Transverse colon (tissue), 4 donors: ENCODE measurements around the gene ASCL1. TPM values are rescaled to one million over a fixed set of nuclear protein-coding genes. Genes with fewer than 3 reads are reported as not detected.

Experiments
- DNase-seq: peaks from one replicate; pipeline ENCODE4 v3.0.0-alpha.2; 2019
- H3K27ac ChIP-seq, 4 donors: fragments of 200-600 bp; sonication (generic); 2 replicates each; pipeline ENCODE4 v1.5.1; 2016 to 2018; ENCODE audit warnings: inconsistent platforms in 4 of 4
- H3K27me3 ChIP-seq: fragments of 200-600 bp; sonication (generic); 2 replicates; pipeline ENCODE4 v1.5.1; 2017; ENCODE audit warnings: inconsistent platforms
- H3K36me3 ChIP-seq, 4 donors: fragments of 200-600 bp; sonication (generic); 2 replicates each; pipeline ENCODE4 v1.5.1; 2017 to 2019; ENCODE audit warnings: inconsistent platforms in 4 of 4
- H3K4me1 ChIP-seq, 4 donors: fragments of 200-600 bp; sonication (generic); 2 replicates each; pipeline ENCODE4 v1.5.1; 2017 to 2020; ENCODE audit warnings: inconsistent platforms in 4 of 4
- H3K4me3 ChIP-seq, 4 donors: fragments of 200-600 bp; sonication (generic); 1 replicate in 1 of 4; 2 replicates in 3 of 4; pipeline versions ENCODE4 v1.5.1 to v1.6.1; 2017 to 2019; ENCODE audit warnings: inconsistent platforms in 4 of 4
- H3K9me3 ChIP-seq, 2 donors: fragments of 200-600 bp; sonication (generic); 2 replicates each; pipeline ENCODE4 v1.5.1; 2017 to 2019; ENCODE audit warnings: inconsistent platforms in 2 of 2
- EP300 ChIP-seq: sonication (generic); formaldehyde crosslinking; IDR thresholded peaks from one replicate; pipeline ENCODE4 v1.6.1; 2017; ENCODE audit warnings: antibody characterized with exemption, low read depth
- POLR2A ChIP-seq: fragments of 450-650 bp; IDR thresholded peaks from one replicate; pipeline ENCODE4 v1.6.1; 2016; ENCODE audit warnings: antibody characterized with exemption, mild to moderate bottlenecking, moderate library complexity
- POLR2AphosphoS5 ChIP-seq, 3 donors: sonication (generic); formaldehyde crosslinking; IDR thresholded peaks; one replicate each; pipeline ENCODE4 v1.6.1; 2016; ENCODE audit warnings: antibody characterized with exemption in 3 of 3
- WGBS, 2 donors: methylation state at CpG; one replicate each; pipeline ENCODE4 v1.1.5; 2018; ENCODE audit warnings: low coverage in 1 of 2; 5-methylcytosine and 5-hydroxymethylcytosine counted together
- in situ Hi-C, 4 donors: fragments of 200-750 bp; cut with MboI; loops; one replicate each; pipeline versions ENCODE4 v1.15.0 to v1.15.1; 2017; ENCODE audit warnings: low sequenced_read_pairs in 3 of 4, low pct_ligation_motif_present in 1 of 4, low pct_unique_long_range_greater_than_20kb in 1 of 4
- intact Hi-C: fragments of 100-400 bp; cut with DNase I; formaldehyde crosslinking; loops from one replicate; pipeline ENCODE4 v1.15.1; 2023; ENCODE audit warnings: low total_unique reads
- total RNA-seq, 4 donors: library from RNA; depleted of rRNA; stranded (reverse); fragments of >200 nt; gene quantifications; one replicate each; pipeline ENCODE4 v1.1.0, GENCODE V29; 2016
- TF ChIP-seq, protein P1 (sequence below), 5 experiments: fragments of 200-600 bp in 3 of 5; fragments of 450-650 bp in 2 of 5; sonication (generic) in 3 of 5; IDR thresholded peaks; 1 replicate in 2 of 5; 2 replicates in 3 of 5; pipeline ENCODE4 v1.5.1; 2016 to 2017; ENCODE audit warnings: antibody characterized with exemption in 5 of 5, inconsistent platforms in 3 of 5, mild to moderate bottlenecking in 2 of 5, moderate library complexity in 1 of 5

The ASCL1 gene
- total RNA-seq, 4 donors from 2014 or later = not detected

DNA sequence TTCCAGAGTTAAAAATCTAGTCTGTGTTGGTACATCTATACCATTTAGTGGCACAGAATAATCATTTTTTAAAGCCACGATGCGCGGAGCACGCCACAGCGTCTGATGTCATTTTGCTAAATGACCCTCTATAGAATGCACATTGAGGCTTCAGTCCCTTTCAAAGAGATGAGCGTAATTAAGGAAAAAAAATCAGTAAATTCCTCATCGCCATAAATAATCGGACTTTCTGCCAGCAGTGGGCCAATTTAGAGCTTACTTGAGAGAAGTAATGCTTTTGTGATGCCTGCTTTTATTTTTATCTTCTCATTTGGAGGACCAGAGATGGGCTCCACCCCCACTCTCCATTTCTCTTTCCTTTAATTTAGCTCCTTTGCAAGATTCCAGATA lies 4.0 kb downstream of the ASCL1 start:
- Histone ChIP-seq H3K9me3 (peaks cover 0 to 7% of the 10 kb centered on the region in 2 donors), H3K4me1 (peaks cover 0 to 31% (median 19%) of the 10 kb centered on the region in 4 donors), H3K27ac (no peak overlapping the region), H3K36me3 (no peaks in the 10 kb centered on the region), H3K4me3 (no peak overlapping the region), H3K27me3 (peaks cover 98% of the 10 kb centered on the region)
- no peak for TF ChIP-seq POLR2AphosphoS5 (IDR thresholded peaks at IDR 0.05)
- no peak for TF ChIP-seq EP300
- TF ChIP-seq, protein P1, sequence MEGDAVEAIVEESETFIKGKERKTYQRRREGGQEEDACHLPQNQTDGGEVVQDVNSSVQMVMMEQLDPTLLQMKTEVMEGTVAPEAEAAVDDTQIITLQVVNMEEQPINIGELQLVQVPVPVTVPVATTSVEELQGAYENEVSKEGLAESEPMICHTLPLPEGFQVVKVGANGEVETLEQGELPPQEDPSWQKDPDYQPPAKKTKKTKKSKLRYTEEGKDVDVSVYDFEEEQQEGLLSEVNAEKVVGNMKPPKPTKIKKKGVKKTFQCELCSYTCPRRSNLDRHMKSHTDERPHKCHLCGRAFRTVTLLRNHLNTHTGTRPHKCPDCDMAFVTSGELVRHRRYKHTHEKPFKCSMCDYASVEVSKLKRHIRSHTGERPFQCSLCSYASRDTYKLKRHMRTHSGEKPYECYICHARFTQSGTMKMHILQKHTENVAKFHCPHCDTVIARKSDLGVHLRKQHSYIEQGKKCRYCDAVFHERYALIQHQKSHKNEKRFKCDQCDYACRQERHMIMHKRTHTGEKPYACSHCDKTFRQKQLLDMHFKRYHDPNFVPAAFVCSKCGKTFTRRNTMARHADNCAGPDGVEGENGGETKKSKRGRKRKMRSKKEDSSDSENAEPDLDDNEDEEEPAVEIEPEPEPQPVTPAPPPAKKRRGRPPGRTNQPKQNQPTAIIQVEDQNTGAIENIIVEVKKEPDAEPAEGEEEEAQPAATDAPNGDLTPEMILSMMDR (IDR thresholded peaks at IDR 0.05) = no peak
- TF ChIP-seq POLR2A = no peak
- in situ Hi-C loops (no loop called here), intact Hi-C loops (no loop called here)
- DNase-seq = no peak
- 10 to 25% methylated on average over 3 to 8 of the region's 8 CpGs for WGBS, 2 donors

DNA sequence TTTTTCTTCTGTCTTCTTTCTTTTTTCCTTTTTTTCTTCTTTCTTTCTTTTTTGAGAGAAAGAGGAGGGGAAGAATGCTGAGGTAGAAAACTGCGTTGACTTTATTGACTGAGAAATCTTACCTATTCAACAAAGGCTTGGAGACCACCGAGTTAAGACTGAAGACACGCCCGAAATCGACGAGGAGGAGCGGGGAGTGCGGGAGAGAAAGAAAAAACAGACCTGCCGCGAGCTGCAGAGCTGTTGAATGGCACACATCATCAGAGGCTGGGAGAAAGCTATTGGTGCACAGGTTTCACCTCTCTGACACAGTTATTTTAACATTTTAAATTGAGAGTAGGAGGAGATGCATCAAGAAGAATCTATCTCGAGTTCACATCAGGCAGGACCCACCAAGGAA lies 5.1 kb downstream of the ASCL1 start:
- no peak overlapping the region for H3K4me3 ChIP-seq
- intact Hi-C loops (no loop called here), in situ Hi-C loops (no loop called here)
- peaks cover 0 to 24% (median 9%) of the 10 kb centered on the region in 4 donors for H3K4me1 ChIP-seq
- no peak for DNase-seq
- peaks cover 0 to 7% of the 10 kb centered on the region in 2 donors for H3K9me3 ChIP-seq
- no peaks in the 10 kb centered on the region for H3K36me3 ChIP-seq
- 6 to 9% methylated on average over 11 of the region's 11 CpGs for WGBS, 2 donors
- TF ChIP-seq EP300 (no peak), POLR2AphosphoS5 (IDR thresholded peaks at IDR 0.05) (no peak), POLR2A (no peak)
- TF ChIP-seq, protein P1 (IDR thresholded peaks at IDR 0.05) = no peak
- H3K27me3 ChIP-seq = peaks cover 98% of the 10 kb centered on the region
- H3K27ac ChIP-seq = no peak overlapping the region

DNA sequence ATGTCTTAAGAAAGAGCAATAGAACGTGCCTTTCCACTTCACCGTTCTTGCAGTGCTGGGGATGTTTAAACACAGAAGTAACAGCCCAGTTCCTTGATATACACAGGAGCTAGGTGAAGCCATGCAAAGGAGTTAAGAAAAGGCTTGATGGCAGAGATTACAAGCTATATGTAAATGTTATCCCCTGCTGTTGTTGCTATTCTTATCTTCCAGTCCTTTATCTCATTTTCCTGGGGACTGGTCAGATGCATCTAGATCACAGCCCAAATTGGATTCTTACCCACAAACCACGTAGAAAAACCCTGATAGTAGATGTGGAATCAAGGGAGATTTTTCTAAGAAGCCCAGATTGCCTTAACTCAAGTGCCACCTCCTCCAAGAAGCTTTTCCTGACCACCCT lies 5.5 kb downstream of the ASCL1 start:
- H3K27ac ChIP-seq = no peak overlapping the region
- peaks cover 0 to 7% of the 10 kb centered on the region in 2 donors for H3K9me3 ChIP-seq
- H3K27me3 ChIP-seq = peaks cover 98% of the 10 kb centered on the region
- TF ChIP-seq POLR2A (no peak), EP300 (no peak), POLR2AphosphoS5 (IDR thresholded peaks at IDR 0.05) (no peak)
- TF ChIP-seq, protein P1 (IDR thresholded peaks at IDR 0.05) = no peak
- in situ Hi-C loops = no loop called here
- DNase-seq = no peak
- H3K4me1 ChIP-seq = peaks cover 0 to 20% (median 5%) of the 10 kb centered on the region in 4 donors
- no peaks in the 10 kb centered on the region for H3K36me3 ChIP-seq
- WGBS, 2 donors = 0 to 5% methylated on average over 3 of the region's 3 CpGs
- intact Hi-C loops = no loop called here
- no peak overlapping the region for H3K4me3 ChIP-seq

- in situ Hi-C loops (no loop called here), intact Hi-C loops (no loop called here)
- H3K4me1 ChIP-seq = peaks cover 0 to 12% (median 2%) of the 10 kb centered on the region in 4 donors
- no peaks in the 10 kb centered on the region for H3K36me3 ChIP-seq
- peaks cover 0 to 7% of the 10 kb centered on the region in 2 donors for H3K9me3 ChIP-seq
- H3K27me3 ChIP-seq = peaks cover 98% of the 10 kb centered on the region
- H3K27ac ChIP-seq = no peak overlapping the region
- WGBS, 2 donors = 64% methylated on average over 4 of the region's 4 CpGs; no CpG with 5 or more reads in 1 of the 2 donors
- no peak overlapping the region for H3K4me3 ChIP-seq
- DNase-seq = no peak
- TF ChIP-seq POLR2AphosphoS5 (IDR thresholded peaks at IDR 0.05) (no peak), POLR2A (no peak), EP300 (no peak)
- TF ChIP-seq, protein P1 (IDR thresholded peaks at IDR 0.05) = no peak
Measured at GRCh38 chr12:102963796-102964195, 6.3 kb downstream of the ASCL1 start.
